ENCODE data around the gene PDSS1. TPM values are rescaled to one million over a fixed set of nuclear protein-coding genes. Genes with fewer than 3 reads are reported as not detected.
"Not testable (repeated sequence)": the region's sequence is repeated elsewhere in the genome, so short reads cannot be mapped to it uniquely, and the experiment has no call there.

PDSS1 gene
- total RNA-seq (1 to 10 TPM; 2.1 to 6.2 (median 2.9) TPM), total RNA-seq (3.1 to 48.1 (median 4.9) reads per million in 29 experiments)
- total RNA-seq (2013), result 4.1 TPM

- peak; percentile 20 to 70 (median 43) for DNase-seq
- Histone ChIP-seq H3K27me3 (replicated peaks in 1 of 2; ENCODE audit: control insufficient read depth in 2 of 2, extremely low read depth in 1 of 2, insufficient read depth in 2 of 2, low read length in 1 of 2) (no peaks in the 10 kb centered on the region), H3K36me3 (ENCODE audit: control insufficient read depth in 2 of 2, extremely low read depth in 1 of 2, insufficient read depth in 1 of 2, low read length in 1 of 2) (no peaks in the 10 kb centered on the region), H3K4me3 (ENCODE audit: control insufficient read depth in 1 of 2, extremely low read depth in 1 of 2, low read length in 1 of 2) (peak within 1 kb of the TSS; percentile 92 to 93), H3K27ac (ENCODE audit: low read length) (peak within 1 kb of the TSS; percentile 72), H3K9me3 (no peaks in the 10 kb centered on the region), H3K4me1 (ENCODE audit: control insufficient read depth in 1 of 2, extremely low read depth in 1 of 2, insufficient read depth in 2 of 2, low read length in 2 of 2) (peaks cover 5 to 19% of the 10 kb centered on the region in 2 experiments)
- Mint-ChIP-seq H3K36me3 (peaks cover 4% of the 10 kb centered on the region), H3K27me3 (peaks cover 0 to 2% of the 10 kb centered on the region in 2 donors), H3K27ac (peak within 1 kb of the TSS; percentile 95 to 97), H3K4me1 (peaks cover 29 to 33% (median 31%) of the 10 kb centered on the region in 3 donors), H3K9me3 (no peaks in the 10 kb centered on the region), H3K4me3 (peak within 1 kb of the TSS; percentile 92 to 96 (median 95))
- WGBS (ENCODE audit: insufficient coverage), result under 1% methylated on average over 82 of the region's 82 CpGs
- POLR2A ChIA-PET, result no interaction called here
- CTCF ChIA-PET, result interaction anchor here in 1 of 2 donors (0.6 to 2.3 kb wide), 8 partner anchors 9 to 463 kb away, joined by 3 to 10 read pairs (median 4); partner anchors contain the start of gene ABI1
- ATAC-seq (replicated peaks in 1 of 4), result peak; percentile 81 to 85 (median 84)
These were observed at the start of gene PDSS1 for GRCh38 chr10:26697163-26697921. PDSS1 (plus strand) TSS chr10:26697701; CDS start chr10:26697712, 11 bp downstream.

- CTCF ChIA-PET; H3K9me3 ChIP-seq; ATAC-seq (replicated peaks in 1 of 4); H3K36me3 Mint-ChIP-seq; H3K27me3 ChIP-seq (replicated peaks in 1 of 2; ENCODE audit: control insufficient read depth in 2 of 2, extremely low read depth in 1 of 2, insufficient read depth in 2 of 2, low read length in 1 of 2); H3K4me3 Mint-ChIP-seq; POLR2A ChIA-PET; H3K4me3 ChIP-seq (ENCODE audit: control insufficient read depth in 1 of 2, extremely low read depth in 1 of 2, low read length in 1 of 2); H3K27ac Mint-ChIP-seq; DNase-seq; H3K36me3 ChIP-seq (ENCODE audit: control insufficient read depth in 2 of 2, extremely low read depth in 1 of 2, insufficient read depth in 1 of 2, low read length in 1 of 2); H3K27ac ChIP-seq (ENCODE audit: low read length); H3K4me1 ChIP-seq (ENCODE audit: control insufficient read depth in 1 of 2, extremely low read depth in 1 of 2, insufficient read depth in 2 of 2, low read length in 2 of 2); H3K9me3 Mint-ChIP-seq: not testable (repeated sequence)
- peaks cover 6 to 19% (median 6%) of the 10 kb centered on the region in 3 donors for H3K4me1 Mint-ChIP-seq
- H3K27me3 Mint-ChIP-seq, result peaks cover 0 to 11% of the 10 kb centered on the region in 2 donors
- WGBS (ENCODE audit: insufficient coverage), result no CpG with 5 or more reads among the region's 3 CpGs
These were observed 49.3 kb upstream of the PDSS1 start for GRCh38 chr10:26648245-26648636.

GRCh38 chr10:26650406-26650805, 47.1 kb upstream of the PDSS1 start:
- H3K36me3 Mint-ChIP-seq, result no peaks in the 10 kb centered on the region
- 76% methylated on average over 4 of the region's 4 CpGs for WGBS (ENCODE audit: insufficient coverage)
- Histone ChIP-seq H3K4me1 (ENCODE audit: control insufficient read depth in 1 of 2, extremely low read depth in 1 of 2, insufficient read depth in 2 of 2, low read length in 2 of 2) (no peaks in the 10 kb centered on the region), H3K9me3 (no peaks in the 10 kb centered on the region), H3K27ac (ENCODE audit: low read length) (no peak overlapping the region), H3K27me3 (replicated peaks in 1 of 2; ENCODE audit: control insufficient read depth in 2 of 2, extremely low read depth in 1 of 2, insufficient read depth in 2 of 2, low read length in 1 of 2) (peaks cover 0 to 5% of the 10 kb centered on the region in 2 experiments), H3K36me3 (ENCODE audit: control insufficient read depth in 2 of 2, extremely low read depth in 1 of 2, insufficient read depth in 1 of 2, low read length in 1 of 2) (no peaks in the 10 kb centered on the region), H3K4me3 (ENCODE audit: control insufficient read depth in 1 of 2, extremely low read depth in 1 of 2, low read length in 1 of 2) (no peak overlapping the region)
- H3K4me1 Mint-ChIP-seq, result peaks cover 6 to 19% (median 6%) of the 10 kb centered on the region in 3 donors
- DNase-seq (no peak), ATAC-seq (replicated peaks in 1 of 4) (no peak)
- H3K27me3 Mint-ChIP-seq, result peaks cover 0 to 11% of the 10 kb centered on the region in 2 donors
- no peak overlapping the region for H3K4me3 Mint-ChIP-seq
- H3K9me3 Mint-ChIP-seq, result no peaks in the 10 kb centered on the region
- CTCF ChIA-PET, result no interaction called here
- no peak overlapping the region for H3K27ac Mint-ChIP-seq
- POLR2A ChIA-PET, result no interaction called here

GRCh38 chr10:26651476-26651875, 46.0 kb upstream of the PDSS1 start:
- peaks cover 0 to 11% of the 10 kb centered on the region in 2 donors for H3K27me3 Mint-ChIP-seq
- CTCF ChIA-PET; H3K36me3 ChIP-seq (ENCODE audit: control insufficient read depth in 2 of 2, extremely low read depth in 1 of 2, insufficient read depth in 1 of 2, low read length in 1 of 2); H3K4me3 Mint-ChIP-seq; H3K4me1 ChIP-seq (ENCODE audit: control insufficient read depth in 1 of 2, extremely low read depth in 1 of 2, insufficient read depth in 2 of 2, low read length in 2 of 2); H3K27me3 ChIP-seq (replicated peaks in 1 of 2; ENCODE audit: control insufficient read depth in 2 of 2, extremely low read depth in 1 of 2, insufficient read depth in 2 of 2, low read length in 1 of 2); ATAC-seq (replicated peaks in 1 of 4); H3K27ac ChIP-seq (ENCODE audit: low read length); H3K9me3 Mint-ChIP-seq; DNase-seq; H3K9me3 ChIP-seq; H3K36me3 Mint-ChIP-seq; POLR2A ChIA-PET; H3K27ac Mint-ChIP-seq; H3K4me3 ChIP-seq (ENCODE audit: control insufficient read depth in 1 of 2, extremely low read depth in 1 of 2, low read length in 1 of 2): not testable (repeated sequence)
- H3K4me1 Mint-ChIP-seq, result peaks cover 4 to 15% (median 4%) of the 10 kb centered on the region in 3 donors
- WGBS (ENCODE audit: insufficient coverage), result no CpG with 5 or more reads among the region's 2 CpGs

- POLR2A ChIA-PET, result interaction anchor here in 1 of 2 donors (0.7 kb wide), 1 partner anchor 35 kb away, joined by 3 read pairs; no protein-coding TSS in a partner anchor
- H3K9me3 ChIP-seq, result no peaks in the 10 kb centered on the region
- DNase-seq, result no peak
- H3K9me3 Mint-ChIP-seq, result peaks cover 0 to 5% (median 5%) of the 10 kb centered on the region in 3 donors
- no peak overlapping the region for H3K4me3 Mint-ChIP-seq
- peaks cover 0 to 3% of the 10 kb centered on the region in 2 experiments for H3K27me3 ChIP-seq (replicated peaks in 1 of 2; ENCODE audit: control insufficient read depth in 2 of 2, extremely low read depth in 1 of 2, insufficient read depth in 2 of 2, low read length in 1 of 2)
- H3K4me1 ChIP-seq (ENCODE audit: control insufficient read depth in 1 of 2, extremely low read depth in 1 of 2, insufficient read depth in 2 of 2, low read length in 2 of 2), result no peaks in the 10 kb centered on the region
- 86% methylated on average over 14 of the region's 18 CpGs for WGBS (ENCODE audit: insufficient coverage)
- H3K4me1 Mint-ChIP-seq, result peaks cover 0 to 11% (median 0%) of the 10 kb centered on the region in 3 donors
- CTCF ChIA-PET, result no interaction called here
- H3K27ac ChIP-seq (ENCODE audit: low read length), result no peak overlapping the region
- no peak for ATAC-seq (replicated peaks in 1 of 4)
- H3K27me3 Mint-ChIP-seq, result peaks cover 0 to 13% of the 10 kb centered on the region in 2 donors
- no peaks in the 10 kb centered on the region for H3K36me3 Mint-ChIP-seq
- H3K36me3 ChIP-seq (ENCODE audit: control insufficient read depth in 2 of 2, extremely low read depth in 1 of 2, insufficient read depth in 1 of 2, low read length in 1 of 2), result no peaks in the 10 kb centered on the region
- H3K27ac Mint-ChIP-seq, result no peak overlapping the region
- no peak overlapping the region for H3K4me3 ChIP-seq (ENCODE audit: control insufficient read depth in 1 of 2, extremely low read depth in 1 of 2, low read length in 1 of 2)
These were observed 44.5 kb upstream of the PDSS1 start for GRCh38 chr10:26653004-26653403.

- CTCF ChIA-PET, result no interaction called here
- Histone ChIP-seq H3K36me3 (ENCODE audit: control insufficient read depth in 2 of 2, extremely low read depth in 1 of 2, insufficient read depth in 1 of 2, low read length in 1 of 2) (no peaks in the 10 kb centered on the region), H3K27ac (ENCODE audit: low read length) (no peak overlapping the region), H3K4me1 (ENCODE audit: control insufficient read depth in 1 of 2, extremely low read depth in 1 of 2, insufficient read depth in 2 of 2, low read length in 2 of 2) (no peaks in the 10 kb centered on the region), H3K9me3 (no peaks in the 10 kb centered on the region), H3K4me3 (ENCODE audit: control insufficient read depth in 1 of 2, extremely low read depth in 1 of 2, low read length in 1 of 2) (no peak overlapping the region), H3K27me3 (replicated peaks in 1 of 2; ENCODE audit: control insufficient read depth in 2 of 2, extremely low read depth in 1 of 2, insufficient read depth in 2 of 2, low read length in 1 of 2) (peaks cover 0 to 3% of the 10 kb centered on the region in 2 experiments)
- H3K36me3 Mint-ChIP-seq, result no peaks in the 10 kb centered on the region
- no peak overlapping the region for H3K4me3 Mint-ChIP-seq
- no peaks in the 10 kb centered on the region for H3K4me1 Mint-ChIP-seq
- WGBS (ENCODE audit: insufficient coverage), result 100% methylated on average over 1 of the region's 1 CpG
- H3K27ac Mint-ChIP-seq, result no peak overlapping the region
- ATAC-seq (replicated peaks in 1 of 4) (no peak), DNase-seq (no peak)
- peaks cover 0 to 5% (median 5%) of the 10 kb centered on the region in 3 donors for H3K9me3 Mint-ChIP-seq
- POLR2A ChIA-PET, result no interaction called here
- H3K27me3 Mint-ChIP-seq, result peaks cover 0 to 4% of the 10 kb centered on the region in 2 donors
These were observed 41.8 kb upstream of the PDSS1 start for GRCh38 chr10:26655746-26656145.
